Endothelial cell (in vitro differentiated cells): Measurements from ENCODE around the gene STXBP3. TPM values are rescaled to one million over a fixed set of nuclear protein-coding genes. Genes with fewer than 3 reads are reported as not detected.

Source experiments
- DNase-seq: peaks from one replicate; pipeline ENCODE4 v3.0.0; 2021; ENCODE audit warnings: low spot score
- H3K27ac Mint-ChIP-seq: one replicate; pipeline ENCODE4 v1.8.0; 2021; ENCODE audit warnings: mixed read lengths, inconsistent platforms; ENCODE audit not compliant: unreplicated experiment
- H3K27me3 Mint-ChIP-seq: one replicate; pipeline ENCODE4 v1.8.0; 2021; ENCODE audit warnings: mild to moderate bottlenecking, moderate library complexity, mixed read lengths, inconsistent platforms; ENCODE audit not compliant: unreplicated experiment
- H3K36me3 Mint-ChIP-seq: one replicate; pipeline ENCODE4 v1.8.0; 2021; ENCODE audit warnings: mild to moderate bottlenecking, low read depth, mixed read lengths, inconsistent platforms; ENCODE audit not compliant: unreplicated experiment
- H3K4me1 Mint-ChIP-seq: one replicate; pipeline ENCODE4 v1.8.0; 2021; ENCODE audit warnings: mild to moderate bottlenecking, mixed read lengths, inconsistent platforms; ENCODE audit not compliant: unreplicated experiment
- H3K4me3 Mint-ChIP-seq: one replicate; pipeline ENCODE4 v1.8.0; 2021; ENCODE audit warnings: mild to moderate bottlenecking, mixed read lengths, inconsistent platforms; ENCODE audit not compliant: unreplicated experiment
- H3K9me3 Mint-ChIP-seq: one replicate; pipeline ENCODE4 v1.8.0; 2021; ENCODE audit warnings: mixed read lengths, inconsistent platforms; ENCODE audit not compliant: unreplicated experiment
- CTCF ChIP-seq: fragments of 200-600 bp; sonication (generic); IDR thresholded peaks from one replicate; pipeline ENCODE4 v1.5.0; 2021; ENCODE audit warnings: antibody characterized with exemption; ENCODE audit not compliant: unreplicated experiment
- total RNA-seq: library from RNA; stranded (reverse); fragmentation: NEBNext Ultra II Directional; extraction: Animal tissue kit (Norgen Biotek cat#: 25700); gene quantifications from one replicate; pipeline ENCODE4 v1.2.1, GENCODE V29; 2021; ENCODE audit not compliant: unreplicated experiment

The STXBP3 gene
- total RNA-seq, 1 donor from 2014 or later: 44.8 TPM

- Mint-ChIP-seq H3K27me3 (peaks cover 4% of the 10 kb centered on the region), H3K36me3 (no peaks in the 10 kb centered on the region), H3K4me3 (no peak overlapping the region), H3K27ac (no peak overlapping the region), H3K9me3 (no peaks in the 10 kb centered on the region), H3K4me1 (peaks cover 14% of the 10 kb centered on the region)
- no peak for TF ChIP-seq CTCF
- no peak for DNase-seq
These were observed 86.5 kb downstream of the STXBP3 start for GRCh38 chr1:108832929-108833328.

- Mint-ChIP-seq H3K4me1 (no peaks in the 10 kb centered on the region), H3K4me3 (no peak overlapping the region), H3K27me3 (no peaks in the 10 kb centered on the region), H3K27ac (no peak overlapping the region), H3K9me3 (no peaks in the 10 kb centered on the region), H3K36me3 (no peaks in the 10 kb centered on the region)
- no peak for DNase-seq
- no peak for TF ChIP-seq CTCF
These were observed 95.2 kb downstream of the STXBP3 start for GRCh38 chr1:108841703-108842102.

GRCh38 chr1:108842525-108843181 lies 96.2 kb downstream of the STXBP3 start:
- H3K27ac Mint-ChIP-seq: no peak overlapping the region
- TF ChIP-seq CTCF: no peak
- no peaks in the 10 kb centered on the region for H3K4me1 Mint-ChIP-seq
- no peaks in the 10 kb centered on the region for H3K27me3 Mint-ChIP-seq
- no peak overlapping the region for H3K4me3 Mint-ChIP-seq
- H3K9me3 Mint-ChIP-seq: no peaks in the 10 kb centered on the region
- no peaks in the 10 kb centered on the region for H3K36me3 Mint-ChIP-seq
- no peak for DNase-seq

- no peak overlapping the region for H3K27ac Mint-ChIP-seq
- H3K4me1 Mint-ChIP-seq: no peaks in the 10 kb centered on the region
- H3K4me3 Mint-ChIP-seq: no peak overlapping the region
- H3K36me3 Mint-ChIP-seq: no peaks in the 10 kb centered on the region
- H3K9me3 Mint-ChIP-seq: no peaks in the 10 kb centered on the region
- H3K27me3 Mint-ChIP-seq: no peaks in the 10 kb centered on the region
- DNase-seq: no peak
- no peak for TF ChIP-seq CTCF
These were observed 97.1 kb downstream of the STXBP3 start for GRCh38 chr1:108843390-108844137.

- no peaks in the 10 kb centered on the region for H3K27me3 Mint-ChIP-seq
- no peaks in the 10 kb centered on the region for H3K36me3 Mint-ChIP-seq
- no peak overlapping the region for H3K27ac Mint-ChIP-seq
- TF ChIP-seq CTCF: no peak
- H3K4me3 Mint-ChIP-seq: no peak overlapping the region
- no peak for DNase-seq
- H3K9me3 Mint-ChIP-seq: no peaks in the 10 kb centered on the region
- H3K4me1 Mint-ChIP-seq: no peaks in the 10 kb centered on the region
These were observed 99.0 kb downstream of the STXBP3 start for GRCh38 chr1:108845446-108845845.
